PC-3 (cell line): ENCODE measurements around the gene PAIP1.

Experiments used
- EZH2phosphoT487 ChIP-seq: fragments of 300-600 bp; sonication (generic); IDR thresholded peaks from 2 replicates; pipeline ENCODE4 v1.6.1; 2018; ENCODE audit warnings: mild to moderate bottlenecking, antibody characterized with exemption, low read length, borderline replicate concordance
- TF ChIP-seq, protein P1 (sequence below): fragments of 300-600 bp; sonication (generic); conservative IDR thresholded peaks from 2 replicates; pipeline ENCODE4 v1.5.1; 2017; ENCODE audit warnings: antibody characterized with exemption, low read depth, mild to moderate bottlenecking, low read length

DNA sequence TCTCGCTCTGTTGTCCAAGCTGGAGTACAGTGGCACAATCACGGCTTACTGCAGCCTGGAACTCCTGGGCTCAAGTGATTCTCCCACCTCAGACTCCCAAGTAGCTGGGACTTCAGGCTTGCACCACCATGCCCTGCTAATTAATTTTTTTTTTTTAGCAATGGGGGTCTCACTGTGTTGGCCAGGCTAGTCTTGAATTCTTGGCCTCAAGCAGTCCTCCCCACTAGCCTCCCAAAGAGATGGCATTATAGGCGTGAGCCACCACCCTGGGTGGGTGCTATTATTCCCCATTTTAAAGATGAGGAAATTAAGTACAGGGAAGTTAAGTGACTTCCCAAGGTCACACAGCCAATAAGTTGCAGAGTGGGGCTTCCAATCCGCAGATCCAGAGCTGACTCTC, 47.8 kb upstream of the PAIP1 start:
- TF ChIP-seq, protein P1, sequence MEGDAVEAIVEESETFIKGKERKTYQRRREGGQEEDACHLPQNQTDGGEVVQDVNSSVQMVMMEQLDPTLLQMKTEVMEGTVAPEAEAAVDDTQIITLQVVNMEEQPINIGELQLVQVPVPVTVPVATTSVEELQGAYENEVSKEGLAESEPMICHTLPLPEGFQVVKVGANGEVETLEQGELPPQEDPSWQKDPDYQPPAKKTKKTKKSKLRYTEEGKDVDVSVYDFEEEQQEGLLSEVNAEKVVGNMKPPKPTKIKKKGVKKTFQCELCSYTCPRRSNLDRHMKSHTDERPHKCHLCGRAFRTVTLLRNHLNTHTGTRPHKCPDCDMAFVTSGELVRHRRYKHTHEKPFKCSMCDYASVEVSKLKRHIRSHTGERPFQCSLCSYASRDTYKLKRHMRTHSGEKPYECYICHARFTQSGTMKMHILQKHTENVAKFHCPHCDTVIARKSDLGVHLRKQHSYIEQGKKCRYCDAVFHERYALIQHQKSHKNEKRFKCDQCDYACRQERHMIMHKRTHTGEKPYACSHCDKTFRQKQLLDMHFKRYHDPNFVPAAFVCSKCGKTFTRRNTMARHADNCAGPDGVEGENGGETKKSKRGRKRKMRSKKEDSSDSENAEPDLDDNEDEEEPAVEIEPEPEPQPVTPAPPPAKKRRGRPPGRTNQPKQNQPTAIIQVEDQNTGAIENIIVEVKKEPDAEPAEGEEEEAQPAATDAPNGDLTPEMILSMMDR: no peak
- TF ChIP-seq EZH2phosphoT487: no peak
